Cortex of kidney (tissue), 1 donor: ENCODE measurements around the gene L3MBTL4.
"Not testable (repeated sequence)": the region's sequence is repeated elsewhere in the genome, so short reads cannot be mapped to it uniquely, and the experiment has no call there.

Experiments used
- DNase-seq: peaks from one replicate; lab custom pipeline; 2025; lab: John Stamatoyannopoulos, UW

The L3MBTL4 gene

DNA sequence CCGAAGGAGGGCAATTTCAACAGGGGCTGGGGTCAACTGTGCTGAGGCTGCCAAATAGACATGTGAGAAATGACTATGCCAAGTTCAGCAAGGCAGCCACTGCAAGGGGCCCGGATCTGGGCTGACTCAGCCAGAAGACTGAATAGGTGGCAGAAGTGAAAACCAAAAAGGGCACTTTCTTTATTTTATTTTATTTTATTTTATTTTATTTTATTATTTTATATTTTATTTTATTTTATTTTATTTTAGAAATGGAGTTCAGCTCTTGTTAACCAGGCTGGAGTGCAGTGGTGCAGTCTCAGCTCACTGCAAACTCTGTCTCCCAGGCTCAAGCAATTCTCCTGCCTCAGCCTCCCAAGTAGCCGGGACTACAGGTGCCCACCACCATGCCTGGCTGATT lies 228.9 kb downstream of the L3MBTL4 start:
- DNase-seq = not testable (repeated sequence)

DNA sequence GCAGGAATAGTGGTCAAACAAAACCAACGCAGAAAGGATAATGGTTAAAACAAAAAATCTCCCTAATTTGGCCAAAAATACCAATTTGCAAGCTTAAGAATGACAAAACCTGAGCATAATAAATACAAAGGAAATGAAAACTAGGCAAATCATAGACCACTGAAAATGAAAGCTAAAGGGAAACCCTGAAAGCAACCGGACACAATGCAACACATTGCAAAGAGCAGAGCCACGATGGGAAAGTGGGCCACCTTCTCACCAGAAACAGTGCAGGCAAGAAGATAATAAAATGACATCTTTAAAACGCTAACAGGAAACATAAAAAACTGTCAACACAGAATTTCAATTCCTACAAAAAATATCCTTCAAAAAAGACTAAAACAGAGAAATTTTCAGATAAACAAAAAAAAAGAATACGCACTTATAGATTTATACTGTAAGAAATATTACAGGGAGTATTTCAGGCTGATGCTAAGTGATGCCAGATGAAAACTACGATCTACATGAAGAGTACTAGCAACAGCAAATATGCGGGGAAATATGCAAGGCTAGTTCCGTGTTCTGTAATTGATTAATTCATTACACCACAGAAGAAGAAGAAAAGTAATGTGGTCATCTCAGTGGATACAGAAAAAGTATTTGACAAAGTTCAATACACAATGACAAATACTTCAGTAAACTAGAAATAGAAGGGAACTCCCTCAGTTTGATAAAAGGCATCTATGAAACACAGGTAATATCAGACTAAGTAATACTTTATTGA lies 239.5 kb downstream of the L3MBTL4 start:
- no peak for DNase-seq

DNA sequence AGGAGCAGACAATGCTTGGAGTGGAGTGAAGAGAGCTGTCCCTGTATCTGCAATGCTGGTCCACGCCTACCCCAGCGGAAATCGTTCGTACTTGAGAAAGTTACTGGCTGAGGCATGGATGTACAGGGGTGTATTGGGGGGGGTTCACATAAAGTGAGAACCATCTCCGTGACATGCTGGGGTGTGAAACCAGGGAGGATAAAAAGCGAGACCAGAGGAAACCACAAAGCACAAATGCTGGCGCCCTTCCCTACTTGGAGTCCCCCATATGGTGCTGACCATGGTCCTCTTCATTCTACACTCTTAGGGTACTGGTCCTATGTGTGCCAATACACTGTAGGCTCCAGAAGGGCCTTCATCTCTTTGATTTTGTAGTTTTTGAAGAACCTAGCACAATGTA lies 244.1 kb downstream of the L3MBTL4 start:
- DNase-seq = no peak

DNA sequence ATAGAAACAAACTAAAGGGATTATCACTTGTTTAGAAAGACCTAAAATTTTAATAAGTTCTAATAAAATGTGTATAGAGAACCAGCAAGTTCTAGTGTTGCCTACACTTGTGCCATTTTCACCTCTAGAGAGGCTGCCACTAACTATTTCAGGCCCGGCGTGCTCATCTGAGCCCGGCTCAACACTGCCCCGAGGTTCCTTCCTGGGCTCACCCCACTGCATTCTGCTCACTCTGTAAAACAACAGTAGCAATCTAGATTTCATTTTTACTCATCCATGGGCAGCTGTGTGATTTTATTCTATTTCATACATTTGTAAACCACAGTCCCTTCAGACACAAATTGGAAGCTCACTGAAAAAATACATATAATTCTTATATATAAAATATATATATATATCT lies 253.2 kb downstream of the L3MBTL4 start:
- DNase-seq = no peak

DNA sequence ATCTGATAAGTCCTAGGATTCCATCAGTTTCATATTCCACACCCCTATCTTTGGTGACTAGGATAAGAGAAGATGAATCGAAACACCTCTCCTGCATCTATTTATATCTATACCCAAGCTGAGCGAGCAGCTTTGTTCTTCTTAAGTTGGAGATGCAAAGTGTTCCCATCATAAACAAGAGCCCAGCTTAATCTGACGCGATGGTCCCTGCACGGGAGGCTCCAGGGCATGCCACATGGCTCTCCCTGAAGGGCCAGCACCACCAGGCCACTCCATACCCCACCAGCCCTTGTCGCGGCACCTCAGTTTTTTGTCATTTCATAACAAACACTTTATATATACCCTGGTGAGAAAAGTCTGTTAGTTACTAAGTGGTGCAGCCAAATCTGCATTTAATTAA lies 255.3 kb downstream of the L3MBTL4 start:
- no peak for DNase-seq

DNA sequence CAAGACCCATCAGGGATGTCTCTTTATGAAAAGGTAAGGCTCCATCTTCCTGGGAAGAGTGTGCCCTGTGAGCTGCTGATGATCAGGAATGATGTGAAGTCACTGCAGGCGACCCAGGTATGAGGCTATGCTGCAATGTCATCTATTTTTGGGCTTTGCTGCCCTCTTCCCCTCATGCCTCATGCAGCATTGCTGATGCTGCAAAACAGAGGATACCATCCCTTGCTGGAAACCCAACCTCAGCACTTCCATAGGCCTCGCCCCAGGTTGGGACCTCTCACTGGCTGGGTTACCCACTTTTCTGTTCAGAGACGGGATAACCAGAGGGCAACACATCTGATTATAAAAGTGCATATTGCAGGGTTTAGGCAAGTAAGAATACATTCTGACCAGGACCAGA lies 255.8 kb downstream of the L3MBTL4 start:
- no peak for DNase-seq

DNA sequence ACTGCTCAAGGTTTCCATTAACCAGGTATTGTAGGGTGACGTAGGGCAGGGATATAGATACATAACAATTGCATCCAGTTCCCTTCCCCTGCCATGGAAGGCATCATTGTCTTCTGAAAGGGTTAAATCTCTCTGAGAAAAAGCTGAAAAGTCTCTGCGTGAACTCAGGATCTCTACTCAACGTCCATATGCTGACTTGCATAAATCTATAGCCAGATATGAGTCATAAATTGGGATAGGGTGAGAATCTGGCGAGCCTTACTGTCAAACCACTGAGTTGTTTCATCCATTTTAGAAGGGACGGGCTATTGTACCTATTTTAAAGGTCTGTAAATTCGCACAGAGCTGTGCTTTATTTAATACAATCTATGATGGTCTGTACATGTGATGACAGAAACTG lies 258.3 kb downstream of the L3MBTL4 start:
- DNase-seq = no peak

DNA sequence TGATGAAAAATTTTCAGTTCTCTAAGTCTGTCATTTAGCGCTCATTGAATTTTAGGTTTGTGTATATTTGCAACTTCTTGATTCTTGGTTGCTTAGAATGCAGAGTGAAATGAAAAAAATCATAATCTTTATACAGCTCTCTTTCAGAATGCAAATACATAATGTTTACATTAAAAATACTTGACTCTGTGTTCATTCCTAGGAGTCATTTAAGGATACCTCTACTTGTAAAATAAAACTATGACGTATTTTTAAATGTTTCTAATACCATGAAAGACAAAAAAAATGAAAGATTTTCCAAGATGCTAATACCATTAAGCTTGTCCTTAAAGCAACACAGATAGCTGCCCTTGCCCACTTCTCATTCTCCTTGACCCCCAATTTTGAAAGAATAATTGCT lies 259.0 kb downstream of the L3MBTL4 start:
- no peak for DNase-seq

DNA sequence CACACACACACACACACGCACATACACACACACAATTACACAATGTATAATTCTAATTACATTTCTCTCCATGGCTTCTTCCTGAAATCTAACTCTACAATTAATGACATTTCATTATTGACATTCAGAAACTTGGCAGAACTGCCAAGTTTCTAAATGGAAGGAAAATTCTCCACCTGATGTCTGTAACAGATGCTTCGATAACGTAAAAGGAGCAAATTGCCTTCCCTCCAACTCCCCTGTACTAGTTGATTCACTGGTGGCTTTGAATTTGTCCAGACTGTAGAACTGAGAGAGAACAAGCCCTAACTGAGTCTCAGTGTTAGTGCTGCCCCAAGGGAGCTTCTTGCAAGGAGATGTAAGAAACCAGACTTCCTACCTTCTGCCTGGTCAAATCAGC lies 264.3 kb downstream of the L3MBTL4 start:
- no peak for DNase-seq

DNA sequence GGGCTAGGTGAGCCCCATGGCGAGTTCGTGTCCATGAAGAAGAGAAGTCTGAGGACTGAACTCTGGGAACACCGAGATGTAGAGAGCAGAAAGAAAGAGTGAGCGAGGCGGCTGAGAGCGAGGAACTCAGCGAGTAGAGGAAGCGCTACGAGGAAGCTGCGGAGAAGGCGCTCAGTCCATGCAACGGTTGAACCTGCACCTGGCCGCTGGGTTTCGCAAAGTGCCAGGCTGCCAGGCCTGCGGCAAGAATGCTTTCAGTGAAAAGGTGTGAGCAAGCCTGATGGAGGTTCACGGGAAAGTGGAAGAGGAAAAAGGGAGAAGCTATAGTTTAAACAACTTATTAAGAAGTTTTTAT lies 268.4 kb downstream of the L3MBTL4 start:
- no peak for DNase-seq

DNA sequence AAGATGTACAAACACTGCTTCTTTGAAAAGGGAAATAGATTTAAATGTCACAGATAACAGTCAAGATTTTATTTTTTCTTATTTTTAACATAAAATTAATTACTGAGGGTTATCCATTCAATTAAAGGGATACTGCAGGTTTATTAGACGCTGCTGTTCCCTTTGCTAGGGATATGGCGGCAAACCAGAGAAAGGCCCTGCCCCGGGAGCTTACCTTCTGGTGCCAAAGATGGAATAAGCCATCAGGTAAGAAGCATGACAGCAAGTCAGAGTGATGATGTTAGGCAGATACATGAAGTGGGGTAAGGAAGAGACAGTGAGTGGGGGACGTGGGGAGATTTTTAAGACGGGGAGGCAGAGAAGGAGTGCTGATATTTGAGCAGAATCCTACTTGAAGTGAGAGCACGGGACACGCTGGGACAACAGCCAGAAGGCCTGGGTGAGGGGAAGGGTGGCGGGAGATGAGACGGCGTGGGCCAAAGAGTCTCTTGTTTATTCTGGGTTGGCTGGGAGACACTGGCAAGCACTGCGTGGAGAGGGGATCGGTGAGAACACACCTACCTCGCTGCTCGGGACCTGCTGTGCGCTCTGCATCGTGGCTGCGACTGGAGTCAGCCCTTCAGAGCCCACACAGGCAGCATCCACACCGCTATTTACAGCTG lies 268.9 kb downstream of the L3MBTL4 start:
- DNase-seq = no peak

DNA sequence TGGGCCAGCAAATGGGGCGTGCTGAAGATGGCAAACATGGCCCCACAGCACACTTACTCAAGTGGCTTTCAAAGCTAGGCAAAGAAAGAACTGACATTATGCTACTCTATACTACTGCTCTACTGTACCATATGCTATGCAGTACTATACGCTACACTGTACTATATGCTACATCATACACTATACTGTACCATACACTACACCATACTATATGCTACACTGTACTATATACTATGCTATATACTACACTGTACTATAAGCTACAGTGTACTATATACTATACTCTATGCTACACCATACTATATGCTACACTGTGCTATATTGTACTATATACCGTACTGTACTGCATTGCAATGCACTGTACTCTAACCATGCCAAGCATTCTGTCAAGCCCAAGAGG lies 275.7 kb downstream of the L3MBTL4 start:
- DNase-seq = no peak

DNA sequence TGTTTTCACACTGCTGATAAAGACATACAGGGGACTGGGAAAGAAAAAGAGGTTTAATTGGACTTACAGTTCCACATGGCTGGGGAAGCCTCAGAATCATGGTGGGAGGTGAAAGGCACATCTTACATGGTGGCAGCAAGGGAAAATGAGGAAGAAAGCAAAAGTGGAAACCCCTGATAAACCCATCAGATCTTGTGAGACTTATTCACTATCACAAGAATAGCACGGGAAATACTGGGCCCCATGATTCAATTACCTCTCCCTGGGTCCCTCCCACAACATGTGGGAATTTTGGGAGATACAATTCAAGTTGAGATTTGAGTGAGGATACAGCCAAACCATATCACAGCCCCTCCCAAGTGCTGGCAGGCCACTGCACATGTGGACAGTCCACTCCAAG lies 278.8 kb downstream of the L3MBTL4 start:
- not testable (repeated sequence) for DNase-seq

DNA sequence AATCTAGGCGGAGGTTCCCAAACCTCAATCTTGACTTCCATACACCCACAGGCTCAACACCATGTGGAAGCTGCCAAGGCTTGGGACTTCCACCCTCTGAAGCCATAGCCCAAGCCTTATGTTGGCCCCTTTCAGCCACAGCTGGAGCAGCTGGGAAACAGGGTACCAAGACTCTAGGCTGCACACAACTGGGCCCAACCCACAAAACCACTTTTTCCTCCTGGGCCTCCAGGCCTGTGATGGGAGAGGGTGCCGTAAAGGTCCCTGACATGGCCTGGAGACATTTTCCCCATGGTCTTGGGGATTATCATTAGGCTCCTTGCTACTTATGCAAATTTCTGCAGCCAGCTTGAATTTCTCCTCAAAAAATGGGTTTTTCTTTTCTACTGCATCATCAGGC lies 279.7 kb downstream of the L3MBTL4 start:
- not testable (repeated sequence) for DNase-seq

DNA sequence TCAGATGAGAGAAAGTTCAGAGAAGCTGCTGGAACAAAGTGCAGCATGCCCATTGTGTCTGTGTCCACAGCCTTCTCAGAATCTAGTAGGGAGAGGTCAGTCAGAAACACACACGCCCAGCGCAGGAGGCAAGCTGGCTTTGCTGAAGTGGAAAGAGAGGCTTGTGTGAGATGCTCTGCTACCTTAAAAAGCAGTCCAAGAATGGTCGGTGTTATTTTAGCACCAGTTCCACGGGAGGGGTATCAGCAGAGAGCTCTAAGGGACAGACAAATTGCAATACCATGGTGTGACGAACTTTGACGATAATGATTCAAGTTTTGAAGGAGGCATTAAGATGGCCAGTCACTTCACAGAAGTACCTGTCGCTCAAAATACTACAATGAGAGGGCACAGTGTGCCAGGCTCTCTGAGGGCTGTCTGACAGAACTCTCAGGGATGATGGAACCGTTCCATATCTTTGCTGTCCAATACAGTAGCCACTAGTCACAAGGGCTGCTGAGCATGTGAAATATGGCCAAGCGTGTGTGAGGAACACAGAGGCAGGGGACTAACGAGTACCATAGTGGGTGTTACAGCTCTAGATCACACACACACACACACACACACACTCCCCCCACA lies 281.9 kb downstream of the L3MBTL4 start:
- DNase-seq = no peak

DNA sequence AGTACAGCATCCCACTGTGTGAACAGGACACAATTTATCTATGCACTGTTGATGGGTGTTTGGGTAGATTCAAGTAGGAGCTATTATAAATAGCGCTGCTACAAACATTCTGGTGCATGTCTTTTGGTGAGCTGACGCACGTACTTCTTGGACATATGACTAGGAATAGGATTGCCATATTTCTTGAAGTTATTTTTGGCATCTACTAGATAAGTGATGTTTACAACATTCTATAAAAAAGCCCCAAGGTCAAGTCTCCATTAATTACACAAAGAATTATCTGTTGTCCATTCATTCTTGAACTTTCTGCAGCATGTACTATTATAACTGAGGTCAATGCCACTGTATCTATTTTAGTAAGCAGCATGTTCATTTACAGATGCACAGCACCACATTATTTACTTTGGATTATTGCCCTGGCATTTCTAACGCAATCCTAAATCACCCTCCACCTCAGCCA lies 293.9 kb downstream of the L3MBTL4 start:
- no peak for DNase-seq

DNA sequence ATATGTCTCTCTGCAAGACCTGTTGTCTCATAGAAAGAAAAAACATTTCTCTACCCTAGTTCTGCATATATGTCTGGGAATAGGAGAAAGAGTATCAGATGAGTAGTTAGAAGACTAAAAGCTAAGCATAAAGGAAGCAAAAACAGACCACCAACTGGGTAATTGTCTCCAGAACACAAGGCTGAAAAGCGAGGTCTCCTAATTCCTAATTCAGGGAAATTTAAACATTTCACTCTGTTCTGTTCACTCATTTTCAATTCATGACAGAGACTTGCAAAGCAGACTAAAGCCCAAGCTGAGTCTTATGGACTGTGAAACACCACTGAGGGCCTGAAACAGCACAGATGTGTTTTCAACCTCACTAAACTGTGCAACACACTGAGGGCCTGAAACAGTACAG lies 294.9 kb downstream of the L3MBTL4 start:
- no peak for DNase-seq

DNA sequence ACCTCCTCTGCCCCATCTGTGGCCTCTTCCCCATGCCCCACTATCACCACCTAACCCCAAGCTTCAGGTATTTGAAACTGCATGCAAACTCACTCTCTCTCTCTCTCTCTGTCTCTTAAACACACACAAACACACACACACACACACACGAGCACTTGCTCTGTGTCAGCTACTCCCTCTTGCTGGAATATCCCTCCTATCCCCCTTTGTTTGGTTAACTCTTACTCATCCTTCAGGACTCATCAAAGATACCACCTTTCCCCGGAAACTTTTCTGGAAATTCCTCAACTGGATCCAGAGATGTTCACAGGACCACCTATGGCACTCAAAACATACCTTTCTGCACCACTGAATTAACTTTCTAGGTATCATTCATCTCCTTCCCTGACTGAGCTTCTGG lies 296.6 kb downstream of the L3MBTL4 start:
- no peak for DNase-seq

DNA sequence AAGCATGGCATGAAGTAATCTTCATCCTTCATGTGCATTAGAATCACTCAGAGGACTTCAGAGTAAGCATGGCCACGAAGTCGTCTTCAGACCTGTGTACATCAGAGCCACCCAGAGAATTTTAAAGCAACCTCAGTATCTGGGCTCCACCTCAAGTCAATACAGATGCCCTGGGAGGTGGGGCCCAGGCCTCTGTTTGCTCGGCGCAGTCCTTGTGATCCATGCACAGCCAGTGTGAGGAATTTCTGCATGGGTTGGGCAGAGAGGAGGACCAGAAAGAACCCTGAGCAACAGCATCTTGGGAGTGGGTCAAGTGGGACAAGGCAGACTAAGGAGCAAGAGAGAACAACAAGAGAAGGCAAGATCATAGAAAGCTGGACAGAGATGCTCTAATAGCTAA lies 299.0 kb downstream of the L3MBTL4 start:
- DNase-seq = no peak

DNA sequence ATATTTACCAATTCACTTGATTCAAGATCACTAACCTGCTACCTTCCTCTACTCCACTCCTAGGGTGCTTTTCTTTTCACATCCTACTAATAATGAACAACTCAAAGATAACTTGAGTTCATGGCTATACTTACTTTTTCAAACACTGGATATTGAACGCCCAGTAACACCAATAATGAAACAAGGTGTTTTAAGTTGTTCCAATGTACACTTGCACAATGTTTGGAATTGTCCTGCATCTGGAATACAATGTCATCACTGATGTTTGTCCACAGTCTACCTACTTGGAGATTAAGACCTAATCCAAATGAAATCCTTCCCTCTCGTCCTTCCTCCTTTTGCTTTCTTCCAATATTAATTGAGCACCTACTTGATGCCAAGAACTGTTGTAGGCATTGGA lies 301.1 kb downstream of the L3MBTL4 start:
- DNase-seq = no peak

DNA sequence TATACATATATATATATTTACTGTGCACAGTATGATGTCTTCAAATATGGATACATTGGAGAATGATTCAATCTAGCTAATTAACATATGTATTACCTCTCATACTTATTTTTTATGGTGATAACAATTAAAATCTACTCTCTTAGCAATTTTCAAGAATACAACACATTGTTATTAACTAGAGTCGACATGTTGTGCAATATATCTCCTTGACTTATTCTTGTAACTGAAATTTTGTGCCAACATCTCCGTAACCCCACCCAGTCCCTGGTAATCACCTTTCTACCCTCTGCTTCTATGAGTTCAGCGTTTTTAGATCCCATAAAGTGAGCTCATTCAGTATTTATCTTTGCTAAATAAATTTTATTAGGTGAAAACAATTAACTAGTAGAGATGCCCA lies 303.0 kb downstream of the L3MBTL4 start:
- no peak for DNase-seq

DNA sequence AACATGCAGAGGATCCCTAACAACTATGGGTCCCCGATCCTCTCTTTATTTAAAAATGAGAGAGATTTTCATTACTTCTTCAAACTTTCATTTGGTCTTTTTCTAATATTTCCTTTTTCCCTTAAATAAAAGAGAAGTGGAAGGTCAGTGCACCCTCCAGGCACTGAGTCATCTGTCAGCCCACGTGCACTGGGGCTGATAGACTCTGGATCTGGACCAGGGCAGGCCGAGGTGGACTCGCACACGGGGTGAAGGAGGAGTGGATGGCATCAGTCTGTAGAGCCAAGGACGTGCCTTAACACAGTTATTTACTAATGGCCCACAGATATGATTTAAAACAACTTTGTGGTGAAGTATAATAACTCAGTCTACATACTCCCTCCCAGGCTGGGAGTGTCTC lies 305.0 kb downstream of the L3MBTL4 start:
- no peak for DNase-seq

DNA sequence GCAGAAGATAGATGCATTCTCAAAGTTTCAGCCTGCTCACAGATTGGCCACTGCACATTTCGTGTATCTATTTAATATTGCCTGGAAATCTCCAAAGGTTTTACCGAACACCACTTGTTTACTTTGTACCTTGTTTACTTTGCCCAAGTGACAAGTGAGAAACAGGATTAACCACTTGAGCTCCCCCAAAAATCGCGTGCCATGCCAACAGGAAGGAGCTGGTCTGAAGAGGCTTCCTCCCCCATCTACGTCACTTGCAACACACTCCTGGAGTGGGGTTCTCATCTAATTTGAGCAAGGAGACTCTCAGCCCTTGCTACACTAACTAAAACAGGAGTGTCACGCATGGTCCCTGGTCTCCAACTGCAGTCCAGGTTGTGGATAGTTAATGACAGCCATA lies 306.9 kb downstream of the L3MBTL4 start:
- no peak for DNase-seq
